Activated naive CD8-positive, alpha-beta T cell treated with anti-CD3 and anti-CD28 coated beads, Interleukin-2, amount 50 U/mL, for 16 hours (primary cell): ENCODE data around the gene SLC44A3.

Experiments used
- DNase-seq: peaks from one replicate; pipeline ENCODE4 v3.0.0-alpha.2; 2020; ENCODE audit warnings: low read depth, low spot score

Gene SLC44A3

GRCh38 chr1:94873520-94874351, 53.6 kb downstream of the SLC44A3 start:
- no peak for DNase-seq

GRCh38 chr1:94874423-94874822, 54.3 kb downstream of the SLC44A3 start:
- DNase-seq = no peak

GRCh38 chr1:94875794-94876193, 55.6 kb downstream of the SLC44A3 start:
- DNase-seq = no peak

- DNase-seq = no peak
Observed at GRCh38 chr1:94876362-94876761, 56.2 kb downstream of the SLC44A3 start.

GRCh38 chr1:94878329-94878728, 58.2 kb downstream of the SLC44A3 start:
- no peak for DNase-seq

- no peak for DNase-seq
Observed at GRCh38 chr1:94883691-94884090, 63.5 kb downstream of the SLC44A3 start.

- no peak for DNase-seq
Observed at GRCh38 chr1:94884106-94884505, 63.9 kb downstream of the SLC44A3 start.

GRCh38 chr1:94884507-94884906, 64.3 kb downstream of the SLC44A3 start:
- no peak for DNase-seq

GRCh38 chr1:94886361-94886760, 66.2 kb downstream of the SLC44A3 start:
- no peak for DNase-seq

GRCh38 chr1:94887106-94887505, 66.9 kb downstream of the SLC44A3 start:
- no peak for DNase-seq

- no peak for DNase-seq
Observed at GRCh38 chr1:94887603-94888171, 67.5 kb downstream of the SLC44A3 start.

- no peak for DNase-seq
Observed at GRCh38 chr1:94888201-94888600, 68.0 kb downstream of the SLC44A3 start.

- DNase-seq = no peak
Observed at GRCh38 chr1:94892604-94893254, 72.6 kb downstream of the SLC44A3 start.

GRCh38 chr1:94894630-94895029, 74.5 kb downstream of the SLC44A3 start:
- DNase-seq = no peak

- DNase-seq = no peak
Observed at GRCh38 chr1:94895518-94895917, 75.4 kb downstream of the SLC44A3 start.

- no peak for DNase-seq
Observed at GRCh38 chr1:94898491-94899385, 78.6 kb downstream of the SLC44A3 start.

GRCh38 chr1:94899756-94900155, 79.6 kb downstream of the SLC44A3 start:
- DNase-seq = no peak

GRCh38 chr1:94901841-94902240, 81.7 kb downstream of the SLC44A3 start:
- DNase-seq = no peak

GRCh38 chr1:94903280-94904009, 83.3 kb downstream of the SLC44A3 start:
- DNase-seq = no peak

- DNase-seq = no peak
Observed at GRCh38 chr1:94905207-94905606, 85.0 kb downstream of the SLC44A3 start.

- DNase-seq = no peak
Observed at GRCh38 chr1:94906382-94906781, 86.2 kb downstream of the SLC44A3 start.
